K562 (cell line): ENCODE data around the gene AGRP. TPM values are rescaled to one million over a fixed set of nuclear protein-coding genes. Genes with fewer than 3 reads are reported as not detected.

ENCODE experiments used
- ATF7 ChIP-seq: fragments of 450-650 bp; IDR thresholded peaks from 2 replicates; pipeline ENCODE4 v1.7.1; 2014; ENCODE audit warnings: mild to moderate bottlenecking, moderate library complexity
- BCLAF1 ChIP-seq, 2 experiments: fragments of 450-650 bp in 1 of 2; IDR thresholded peaks; 2 replicates each; pipeline ENCODE4 v1.6.1; 2011 to 2017; ENCODE audit warnings: low read depth in 2 of 2, antibody characterized with exemption in 1 of 2, borderline replicate concordance in 1 of 2, low read length in 1 of 2, mild to moderate bottlenecking in 1 of 2, mixed read lengths in 1 of 2; ENCODE audit not compliant: control insufficient read depth in 1 of 2
- E4F1 ChIP-seq: fragments of 250-450 bp; sonication (Bioruptor Pico); IDR thresholded peaks from 2 replicates; pipeline ENCODE4 v1.5.0; 2021; ENCODE audit warnings: mild to moderate bottlenecking, borderline replicate concordance
- POLR2G ChIP-seq: fragments of 200-400 bp; formaldehyde crosslinking; IDR thresholded peaks from 2 replicates; pipeline ENCODE4 v1.6.1; 2017; ENCODE audit warnings: low read depth, mild to moderate bottlenecking, antibody characterized with exemption, low read length, moderate library complexity
- PURB ChIP-seq: sonication (generic); formaldehyde crosslinking; IDR thresholded peaks from 2 replicates; pipeline ENCODE4 v1.9.0; 2021; ENCODE audit warnings: low read depth, mild to moderate bottlenecking, missing genetic modification reagents
- RBBP5 ChIP-seq: fragments of 200-600 bp; sonication (generic); IDR thresholded peaks from 2 replicates; pipeline ENCODE4 v1.6.1; 2012; ENCODE audit warnings: borderline replicate concordance, mild to moderate bottlenecking, low read length, control low read depth, inconsistent platforms; ENCODE audit not compliant: insufficient read depth, poor library complexity, severe bottlenecking
- ZNF12 ChIP-seq: sonication (generic); formaldehyde crosslinking; IDR thresholded peaks from 2 replicates; pipeline ENCODE4 v1.4.0; 2020; ENCODE audit warnings: mild to moderate bottlenecking, missing genetic modification reagents
- ZNF318 ChIP-seq, 2 experiments: fragments of 450-650 bp; IDR thresholded peaks; 2 replicates each; pipeline ENCODE4 v1.6.1; 2016; ENCODE audit warnings: mild to moderate bottlenecking in 2 of 2, borderline replicate concordance in 1 of 2, low read depth in 1 of 2, moderate library complexity in 1 of 2
- ZNF76 ChIP-seq: fragments of 250-450 bp; sonication (Bioruptor Pico); IDR thresholded peaks from 2 replicates; pipeline ENCODE4 v1.4.0; 2020; ENCODE audit warnings: mild to moderate bottlenecking, moderate library complexity, borderline replicate concordance
- polyA plus RNA-seq, 8 experiments: library from polyadenylated mRNA; depleted of rRNA in 4 of 8; stranded (reverse) in 5 of 8; unstranded in 3 of 8; fragments of >200 nt; fragmentation: Nextera tagmentation in 2 of 8; fragmentation: Illumina TruSeq in 1 of 8; extraction: Ambion mirVana in 2 of 8; extraction: Trizol in 1 of 8; gene quantifications; 2 replicates each; pipeline versions ENCODE4 v1.2.1 to v1.2.3, GENCODE V29; 2011 to 2014; ENCODE audit warnings: inconsistent platforms in 1 of 8, missing spikeins in 1 of 8
- total RNA-seq, 7 experiments: library from RNA; depleted of rRNA in 6 of 7; stranded (reverse); fragments of >200 nt in 6 of 7; fragmentation: Illumina TruSeq in 2 of 7; extraction: Trizol in 2 of 7; gene quantifications; 2 replicates each; pipeline versions ENCODE4 v1.2.1 to v1.2.3, GENCODE V29; 2011 to 2021; ENCODE audit warnings: low replicate concordance in 1 of 7
- TF ChIP-seq, protein P1 (sequence below): sonication (generic); formaldehyde crosslinking; IDR thresholded peaks from 2 replicates; pipeline ENCODE4 v1.8.0; 2022; ENCODE audit warnings: mild to moderate bottlenecking, low read depth, missing genetic modification reagents

The AGRP gene
- total and polyA plus RNA-seq, 9 of the 15 experiments (the other 6 are each of a cell fraction or from before 2014, with no cell fraction given): not detected

- TF ChIP-seq BCLAF1 (IDR thresholded peaks at IDR 0.05; ENCODE audit: borderline replicate concordance in 1 of 2, control insufficient read depth in 1 of 2, low read depth in 2 of 2, low read length in 1 of 2) (no peak), ZNF76 (CRISPR knock-in tag) (no peak), ATF7 (0 out of 2 replicates have a peak, but pooled peaks have one; percentile 21), RBBP5 (no peak), POLR2G (peak; percentile 82), E4F1 (CRISPR knock-in tag) (no peak), ZNF12 (CRISPR knock-in tag) (no peak), PURB (CRISPR knock-in tag) (no peak), ZNF318 (IDR thresholded peaks at IDR 0.05; ENCODE audit: borderline replicate concordance in 1 of 2, low read depth in 1 of 2) (no peak)
- TF ChIP-seq, protein P1, sequence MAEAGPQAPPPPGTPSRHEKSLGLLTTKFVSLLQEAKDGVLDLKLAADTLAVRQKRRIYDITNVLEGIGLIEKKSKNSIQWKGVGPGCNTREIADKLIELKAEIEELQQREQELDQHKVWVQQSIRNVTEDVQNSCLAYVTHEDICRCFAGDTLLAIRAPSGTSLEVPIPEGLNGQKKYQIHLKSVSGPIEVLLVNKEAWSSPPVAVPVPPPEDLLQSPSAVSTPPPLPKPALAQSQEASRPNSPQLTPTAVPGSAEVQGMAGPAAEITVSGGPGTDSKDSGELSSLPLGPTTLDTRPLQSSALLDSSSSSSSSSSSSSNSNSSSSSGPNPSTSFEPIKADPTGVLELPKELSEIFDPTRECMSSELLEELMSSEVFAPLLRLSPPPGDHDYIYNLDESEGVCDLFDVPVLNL (CRISPR knock-in tag): no peak
Measured at GRCh38 chr16:67528870-67529581, 45.7 kb upstream of the AGRP start (continued).
